GM13977 (cell line): ENCODE measurements around the gene RBM12.

Experiments used
- DNase-seq: peaks from one replicate; pipeline ENCODE4 v3.0.0; 2012; ENCODE audit warnings: low spot score
- in situ Hi-C: fragments of 300-500 bp; cut with MboI; formaldehyde crosslinking; loops from one replicate; pipeline ENCODE4 v1.12.0; 2022; ENCODE audit warnings: low sequenced_read_pairs, low pct_unique_long_range_greater_than_20kb, mixed read lengths, inconsistent platforms; ENCODE audit not compliant: unreplicated experiment
- TF ChIP-seq, protein P1 (sequence below): IDR thresholded peaks from 2 replicates; pipeline ENCODE4 v1.5.1; 2012; ENCODE audit warnings: mild to moderate bottlenecking, control low read depth; ENCODE audit not compliant: insufficient read depth; ENCODE audit errors: extremely low read depth, missing control alignments

The RBM12 gene

DNA sequence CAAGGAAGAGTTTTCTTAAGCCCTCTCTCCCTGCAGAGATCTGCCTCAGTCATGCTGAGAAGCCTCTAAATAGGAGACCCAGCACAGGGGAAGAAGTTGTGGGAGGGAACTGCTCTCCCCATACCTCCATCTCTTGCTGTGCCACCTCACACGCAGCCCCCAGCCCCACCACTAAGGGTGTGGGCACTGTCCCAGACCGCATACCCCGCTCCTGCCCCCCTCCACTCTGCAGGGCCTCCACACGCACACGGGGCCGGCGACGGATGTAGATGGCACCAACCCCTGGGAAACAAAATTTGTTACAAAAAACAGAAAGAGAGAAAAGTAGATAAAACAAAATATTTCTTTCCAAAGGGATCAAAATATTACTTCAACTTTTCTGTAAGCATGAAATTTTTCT lies 10.2 kb upstream of the RBM12 start:
- TF ChIP-seq, protein P1, sequence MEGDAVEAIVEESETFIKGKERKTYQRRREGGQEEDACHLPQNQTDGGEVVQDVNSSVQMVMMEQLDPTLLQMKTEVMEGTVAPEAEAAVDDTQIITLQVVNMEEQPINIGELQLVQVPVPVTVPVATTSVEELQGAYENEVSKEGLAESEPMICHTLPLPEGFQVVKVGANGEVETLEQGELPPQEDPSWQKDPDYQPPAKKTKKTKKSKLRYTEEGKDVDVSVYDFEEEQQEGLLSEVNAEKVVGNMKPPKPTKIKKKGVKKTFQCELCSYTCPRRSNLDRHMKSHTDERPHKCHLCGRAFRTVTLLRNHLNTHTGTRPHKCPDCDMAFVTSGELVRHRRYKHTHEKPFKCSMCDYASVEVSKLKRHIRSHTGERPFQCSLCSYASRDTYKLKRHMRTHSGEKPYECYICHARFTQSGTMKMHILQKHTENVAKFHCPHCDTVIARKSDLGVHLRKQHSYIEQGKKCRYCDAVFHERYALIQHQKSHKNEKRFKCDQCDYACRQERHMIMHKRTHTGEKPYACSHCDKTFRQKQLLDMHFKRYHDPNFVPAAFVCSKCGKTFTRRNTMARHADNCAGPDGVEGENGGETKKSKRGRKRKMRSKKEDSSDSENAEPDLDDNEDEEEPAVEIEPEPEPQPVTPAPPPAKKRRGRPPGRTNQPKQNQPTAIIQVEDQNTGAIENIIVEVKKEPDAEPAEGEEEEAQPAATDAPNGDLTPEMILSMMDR: no peak
- no peak for DNase-seq
- in situ Hi-C loops: no loop called here

DNA sequence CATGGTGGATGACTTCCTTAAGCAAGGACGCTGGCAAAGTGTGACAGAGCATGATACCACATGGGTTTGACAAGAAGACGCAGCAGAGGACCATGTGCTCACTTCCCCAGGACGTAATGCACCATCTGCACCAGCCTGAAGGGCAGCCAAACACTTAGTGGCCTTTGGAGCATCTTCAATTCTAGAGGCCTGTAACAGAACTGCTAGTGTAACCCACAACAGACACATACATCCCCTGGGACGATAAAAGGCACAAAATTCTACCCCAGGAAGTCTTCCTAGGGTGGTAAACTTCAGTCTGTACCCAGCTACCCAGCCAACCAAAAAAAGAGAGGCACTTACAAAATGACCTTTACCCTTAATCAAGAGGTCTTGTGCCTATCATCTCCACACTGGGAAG lies 9.2 kb upstream of the RBM12 start:
- no peak for DNase-seq
- in situ Hi-C loops: no loop called here
- TF ChIP-seq, protein P1: no peak

GRCh38 chr20:35669681-35670080 lies 5.0 kb upstream of the RBM12 start:
- in situ Hi-C loops: no loop called here
- TF ChIP-seq, protein P1: no peak
- DNase-seq: no peak

DNA sequence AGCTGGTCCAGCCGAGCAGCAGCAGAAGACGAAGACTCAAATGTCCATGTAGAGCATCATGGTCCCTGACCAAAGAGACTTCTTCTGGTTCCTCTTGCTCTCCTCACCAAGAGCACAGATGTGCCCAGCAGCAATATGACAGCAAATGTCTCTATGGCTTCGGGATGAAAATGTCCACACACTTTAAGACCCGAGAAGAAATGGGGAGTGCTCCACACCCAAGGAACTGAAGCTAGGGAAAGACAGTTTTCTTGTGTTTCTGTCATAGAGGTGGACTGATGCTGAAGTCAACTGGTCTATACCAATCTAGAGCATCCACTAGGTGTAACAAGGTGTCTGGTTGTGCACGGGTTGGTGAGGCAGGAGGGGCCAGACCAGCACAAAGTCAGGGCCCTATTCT lies 4.5 kb upstream of the RBM12 start:
- in situ Hi-C loops: no loop called here
- no peak for DNase-seq
- TF ChIP-seq, protein P1: no peak

DNA sequence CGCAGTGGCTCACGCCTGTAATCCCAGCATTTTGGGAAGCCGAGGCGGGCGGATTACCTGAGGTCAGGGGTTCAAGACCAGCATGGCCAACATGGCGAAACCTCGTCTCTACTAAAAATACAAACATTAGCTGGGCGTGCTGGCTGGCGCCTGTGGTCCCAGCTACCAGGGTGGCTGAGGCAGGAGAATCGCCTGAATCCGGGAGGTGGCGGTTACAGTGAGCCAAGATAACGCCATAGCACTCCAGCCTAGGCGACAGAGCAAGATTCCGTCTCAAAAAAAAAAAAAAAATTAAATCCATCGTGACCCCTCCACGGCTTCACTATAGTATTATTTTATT lies 1.2 kb upstream of the RBM12 start:
- TF ChIP-seq, protein P1: no peak
- in situ Hi-C loops: no loop called here
- no peak for DNase-seq

DNA sequence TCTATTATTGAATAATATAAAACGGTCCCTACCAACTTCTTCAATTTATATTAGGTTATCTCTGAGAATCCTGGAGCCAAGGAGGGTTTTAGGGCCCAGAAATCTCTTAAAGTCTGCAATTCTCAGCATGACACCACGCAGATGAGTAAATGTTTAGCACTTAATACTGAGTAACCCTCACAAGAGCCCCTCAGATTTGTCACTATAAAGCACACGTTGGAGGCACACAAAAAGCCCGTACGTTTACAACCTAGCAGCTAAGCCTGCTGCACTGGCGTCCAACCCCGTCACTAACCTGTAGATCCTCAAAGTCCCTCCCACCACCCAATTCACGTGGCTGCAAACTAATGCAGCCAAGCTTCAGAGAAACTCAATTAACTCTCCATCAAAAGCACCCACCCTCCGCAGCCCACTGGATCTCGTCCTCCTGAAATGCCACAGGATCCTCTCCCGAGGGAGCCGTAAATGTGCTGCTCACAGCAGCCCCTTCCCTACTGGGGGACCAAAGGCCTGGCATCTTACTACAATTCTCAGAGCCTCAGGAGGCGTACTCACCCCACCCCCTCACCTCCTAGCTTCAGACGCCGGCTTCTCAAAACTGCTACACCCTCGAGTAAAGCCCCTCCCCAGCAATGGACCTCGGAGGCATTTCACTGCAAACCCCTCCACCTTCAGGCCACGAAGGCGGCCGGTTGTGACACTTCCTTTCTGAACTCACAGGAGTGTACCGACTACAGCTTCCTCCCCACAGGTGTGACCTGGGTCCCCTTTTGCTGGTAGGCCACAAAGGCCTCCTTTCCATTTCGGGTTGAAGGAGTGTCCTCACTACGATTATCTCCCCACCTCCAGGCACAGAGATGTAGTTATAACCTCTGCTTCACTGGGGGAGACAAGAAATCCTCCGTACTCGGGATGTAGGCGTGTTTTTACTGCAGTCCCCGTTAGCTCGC lies 909 bp downstream of the RBM12 start:
- TF ChIP-seq, protein P1: no peak
- DNase-seq: peak; percentile 57
- in situ Hi-C loops: no loop called here
